Body of pancreas (tissue), 4 donors: ENCODE data around the gene KRT81.

Source experiments
- POLR2A ChIP-seq, 3 donors: fragments of 450-650 bp; IDR thresholded peaks; one replicate each; pipeline ENCODE4 v1.6.1; 2016; ENCODE audit warnings: antibody characterized with exemption in 3 of 3, mild to moderate bottlenecking in 2 of 3
- TF ChIP-seq, protein P1 (sequence below), 7 experiments: fragments of 450-650 bp in 4 of 7; fragments of 200-600 bp in 3 of 7; sonication (generic) in 3 of 7; IDR thresholded peaks; one replicate each; pipeline ENCODE4 v1.5.1; 2016 to 2019; ENCODE audit warnings: antibody characterized with exemption in 7 of 7

- TF ChIP-seq, protein P1, sequence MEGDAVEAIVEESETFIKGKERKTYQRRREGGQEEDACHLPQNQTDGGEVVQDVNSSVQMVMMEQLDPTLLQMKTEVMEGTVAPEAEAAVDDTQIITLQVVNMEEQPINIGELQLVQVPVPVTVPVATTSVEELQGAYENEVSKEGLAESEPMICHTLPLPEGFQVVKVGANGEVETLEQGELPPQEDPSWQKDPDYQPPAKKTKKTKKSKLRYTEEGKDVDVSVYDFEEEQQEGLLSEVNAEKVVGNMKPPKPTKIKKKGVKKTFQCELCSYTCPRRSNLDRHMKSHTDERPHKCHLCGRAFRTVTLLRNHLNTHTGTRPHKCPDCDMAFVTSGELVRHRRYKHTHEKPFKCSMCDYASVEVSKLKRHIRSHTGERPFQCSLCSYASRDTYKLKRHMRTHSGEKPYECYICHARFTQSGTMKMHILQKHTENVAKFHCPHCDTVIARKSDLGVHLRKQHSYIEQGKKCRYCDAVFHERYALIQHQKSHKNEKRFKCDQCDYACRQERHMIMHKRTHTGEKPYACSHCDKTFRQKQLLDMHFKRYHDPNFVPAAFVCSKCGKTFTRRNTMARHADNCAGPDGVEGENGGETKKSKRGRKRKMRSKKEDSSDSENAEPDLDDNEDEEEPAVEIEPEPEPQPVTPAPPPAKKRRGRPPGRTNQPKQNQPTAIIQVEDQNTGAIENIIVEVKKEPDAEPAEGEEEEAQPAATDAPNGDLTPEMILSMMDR (IDR thresholded peaks at IDR 0.05) = no peak
- no peak for TF ChIP-seq POLR2A (IDR thresholded peaks at IDR 0.05)
These were observed 39.7 kb upstream of the KRT81 start for GRCh38 chr12:52331039-52331438.
